ENCODE measurements around the gene DSCAML1.

The DSCAML1 gene

DNA sequence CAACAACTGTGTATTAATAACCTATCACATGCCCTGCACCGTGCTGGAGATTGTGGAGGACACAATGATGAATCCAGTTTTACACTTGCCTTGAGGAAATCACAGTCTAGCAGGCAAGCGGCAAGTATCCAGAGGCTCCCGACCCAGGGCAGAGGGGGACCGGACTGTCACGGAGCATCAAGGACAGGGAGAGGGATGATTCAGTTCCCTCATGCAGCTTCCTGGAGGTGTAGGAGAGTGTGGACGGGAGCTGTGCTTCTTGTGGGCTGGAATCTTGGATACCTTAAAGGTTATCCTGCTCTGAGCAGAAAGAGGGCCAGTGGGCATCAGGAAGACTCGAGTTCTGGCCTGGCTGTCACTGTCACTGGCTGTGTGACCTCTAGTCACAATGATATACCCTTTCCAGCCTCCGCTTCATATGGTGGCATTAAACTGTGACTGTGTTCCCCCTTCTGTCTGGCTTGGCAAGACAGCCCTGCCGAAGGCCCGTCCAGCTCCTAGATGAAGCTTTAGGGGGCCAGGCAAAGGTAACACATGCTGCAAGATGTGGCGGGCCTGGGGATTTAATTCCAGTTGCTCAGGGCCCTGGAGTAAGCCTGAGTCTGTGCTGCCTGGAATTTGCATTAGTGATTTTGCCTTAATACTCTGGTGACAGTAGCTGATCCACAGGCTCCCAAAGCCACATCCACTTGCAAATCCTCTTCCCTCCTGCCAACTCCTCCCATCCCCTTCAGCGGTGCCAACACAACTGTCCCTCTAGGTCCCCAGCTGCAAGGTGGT, 162.8 kb downstream of the DSCAML1 start:
- DNase-seq (ENCODE audit: low spot score), result no peak

DNA sequence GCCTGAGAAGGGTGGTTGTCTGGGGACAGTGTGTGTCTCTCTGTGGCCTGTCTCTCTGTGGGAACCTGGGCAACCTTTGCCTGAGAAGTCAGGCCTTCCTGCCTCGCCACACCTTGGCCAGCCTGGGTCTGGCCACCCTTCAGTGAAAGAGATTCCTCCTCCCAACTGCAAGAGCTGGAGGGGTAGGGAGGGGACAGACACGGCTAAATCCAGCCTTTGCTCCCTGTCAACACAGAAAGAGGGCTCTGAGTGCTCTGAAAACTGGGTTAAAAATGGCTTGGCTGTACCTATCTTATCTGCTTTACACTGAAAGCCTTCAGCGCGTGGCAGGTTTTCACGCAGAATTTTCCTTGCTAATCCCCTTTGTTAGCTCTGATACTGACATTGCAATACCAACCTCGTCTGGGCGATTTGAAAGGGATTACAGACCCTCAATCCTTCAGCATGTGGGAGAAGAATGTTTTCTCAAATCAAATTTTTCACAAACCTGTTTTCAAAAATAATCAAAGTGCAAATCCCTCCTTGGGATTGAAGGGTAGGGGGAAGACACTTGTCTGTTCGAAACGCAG, 163.7 kb downstream of the DSCAML1 start:
- no peak for DNase-seq (ENCODE audit: low spot score)

DNA sequence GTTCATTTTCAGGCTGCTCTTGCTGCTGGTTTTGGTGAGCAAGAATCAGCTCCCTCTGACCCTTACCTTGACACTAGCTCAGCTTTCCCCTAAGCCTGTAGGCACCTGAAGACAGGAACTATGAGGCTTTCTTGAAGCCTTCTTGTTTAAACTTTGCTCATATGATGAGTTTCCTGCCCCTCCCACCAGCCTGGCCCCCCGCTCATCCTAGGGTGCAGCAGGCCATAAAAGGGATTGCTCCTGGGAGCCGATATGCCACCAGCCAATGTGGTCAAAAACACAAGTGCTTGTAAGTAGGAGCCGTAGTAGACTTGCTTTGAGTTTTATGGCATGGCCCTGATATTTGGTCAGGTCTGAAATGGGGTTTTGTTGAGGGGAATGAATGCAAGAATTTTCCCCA, 164.7 kb downstream of the DSCAML1 start:
- no peak for DNase-seq (ENCODE audit: low spot score)

DNA sequence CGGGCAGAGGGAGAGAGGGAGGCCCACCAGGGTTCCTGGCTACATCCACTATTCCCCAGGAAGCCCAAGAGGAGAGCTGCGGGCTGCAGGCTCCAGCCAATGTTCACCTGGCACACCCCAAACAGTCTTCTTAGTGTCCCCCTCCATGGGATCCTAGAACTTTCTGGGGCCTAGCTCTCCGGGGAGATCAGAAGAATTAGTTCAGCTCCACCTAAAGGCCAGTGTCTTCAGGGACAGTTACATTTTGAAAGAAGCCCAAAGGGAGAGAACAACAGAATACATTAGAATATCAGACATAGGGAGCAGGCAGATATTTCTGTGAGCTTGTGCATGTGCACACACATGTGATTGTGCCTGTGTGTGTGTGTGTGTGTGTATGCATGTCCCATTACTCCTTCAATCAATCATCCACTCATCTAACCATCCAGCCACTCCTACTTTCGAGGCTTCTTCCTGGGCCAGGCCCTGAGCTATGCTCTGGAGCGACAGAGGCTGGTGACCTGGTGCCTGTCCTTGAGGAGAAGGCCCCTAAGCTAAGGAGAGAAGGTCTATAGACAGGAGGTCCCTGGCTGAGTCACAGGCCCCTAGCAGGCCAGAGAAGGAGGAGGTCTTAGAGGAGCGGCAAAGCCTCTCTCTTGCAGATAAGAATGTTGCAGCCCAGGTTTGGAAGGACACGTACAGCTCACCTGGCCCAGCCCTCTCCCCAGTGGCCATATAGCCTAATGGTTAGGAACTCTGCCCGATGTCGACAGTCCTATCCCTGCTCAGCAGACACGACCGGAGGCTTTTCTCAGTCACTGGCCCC, 165.5 kb downstream of the DSCAML1 start:
- no peak for DNase-seq (ENCODE audit: low spot score)

DNA sequence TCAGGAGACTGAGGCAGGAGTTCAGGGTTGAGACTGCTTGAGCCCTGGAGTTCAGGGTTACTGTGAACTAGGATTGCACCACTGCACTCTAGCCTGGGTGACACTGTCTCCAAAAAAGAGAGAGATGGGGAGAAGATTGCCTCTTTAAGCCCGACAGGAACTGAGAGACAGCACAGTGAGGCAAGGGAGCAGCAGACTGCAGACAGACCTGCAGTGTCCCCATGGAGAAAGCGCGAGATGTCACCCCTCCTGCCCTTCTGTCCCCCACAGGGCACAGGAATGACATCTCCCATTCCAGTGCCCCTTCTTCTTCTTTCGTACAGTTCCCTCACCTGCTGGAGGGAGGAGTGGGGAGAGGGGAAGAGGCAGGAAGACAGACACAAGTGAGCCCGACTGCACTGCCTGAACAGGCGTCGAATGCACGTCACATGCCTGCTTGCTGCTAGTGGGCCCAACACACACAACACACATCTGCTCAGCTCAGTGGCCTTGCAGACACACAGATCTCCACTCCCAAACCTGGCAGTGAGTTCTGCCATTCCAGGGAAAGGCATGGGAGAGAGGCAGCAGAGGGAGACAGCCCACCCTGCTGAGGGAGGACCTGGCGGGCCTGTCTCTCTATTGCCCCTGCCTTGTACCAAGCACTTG, 167.0 kb downstream of the DSCAML1 start:
- DNase-seq (ENCODE audit: low spot score), result no peak

DNA sequence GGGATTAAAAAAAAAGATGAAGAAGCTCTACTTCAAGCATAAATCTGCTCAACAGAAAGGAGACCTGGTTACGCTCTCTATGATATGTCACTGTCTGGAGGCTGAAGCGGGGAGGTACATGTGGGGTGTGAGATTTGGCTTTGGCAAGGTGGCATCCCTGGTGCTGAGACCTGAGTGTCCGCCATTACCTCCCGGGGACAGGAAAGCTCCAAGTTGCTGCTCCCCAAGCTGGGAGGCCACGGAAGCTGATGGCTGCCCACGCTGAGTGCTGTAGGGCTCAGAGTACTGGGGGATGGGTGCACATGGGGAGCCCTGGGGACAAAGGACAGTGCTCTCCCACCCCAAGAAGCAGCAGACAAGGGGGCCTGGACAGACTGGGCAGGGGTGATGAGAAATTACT, 167.9 kb downstream of the DSCAML1 start:
- DNase-seq (ENCODE audit: low spot score), result no peak

DNA sequence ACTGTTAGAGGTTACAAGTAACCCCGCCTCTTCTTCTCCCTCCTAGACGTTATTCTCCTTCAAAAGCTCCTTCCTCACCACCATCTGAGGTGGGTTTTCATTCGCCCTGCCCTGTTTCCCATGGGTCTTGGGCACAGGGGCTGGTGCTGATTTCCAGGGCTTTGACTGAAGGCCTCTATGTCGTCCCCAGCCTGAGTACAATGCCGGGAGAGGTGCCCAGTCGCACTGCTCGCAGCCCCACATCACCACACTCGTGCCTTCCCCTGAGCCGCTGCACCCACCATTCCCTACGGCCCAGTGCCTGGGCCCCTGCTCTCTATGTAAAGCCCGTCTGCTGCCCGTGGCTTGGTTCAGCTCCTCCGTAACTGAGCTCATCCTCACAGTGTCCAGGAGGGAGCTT, 169.8 kb downstream of the DSCAML1 start:
- DNase-seq (ENCODE audit: low spot score), result no peak

DNA sequence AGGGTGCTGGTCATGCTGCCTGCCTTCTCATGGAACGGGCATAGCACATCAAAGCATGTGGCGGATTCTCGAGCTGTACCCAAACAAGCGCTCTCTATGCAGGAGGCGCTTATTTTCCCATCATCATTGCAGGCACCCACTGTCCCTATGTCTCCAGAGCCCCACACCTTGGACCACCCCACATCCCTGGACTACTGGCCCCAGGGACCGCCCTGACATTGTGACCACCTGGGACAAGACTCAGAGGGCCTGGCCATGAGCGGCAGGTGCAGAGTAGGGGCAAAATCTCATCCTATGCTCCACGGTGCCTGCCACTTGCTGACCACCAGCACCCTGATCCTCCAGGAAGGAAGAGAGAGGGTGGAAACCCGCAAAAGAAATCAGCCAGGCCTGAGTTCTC, 170.4 kb downstream of the DSCAML1 start:
- no peak for DNase-seq (ENCODE audit: low spot score)

DNA sequence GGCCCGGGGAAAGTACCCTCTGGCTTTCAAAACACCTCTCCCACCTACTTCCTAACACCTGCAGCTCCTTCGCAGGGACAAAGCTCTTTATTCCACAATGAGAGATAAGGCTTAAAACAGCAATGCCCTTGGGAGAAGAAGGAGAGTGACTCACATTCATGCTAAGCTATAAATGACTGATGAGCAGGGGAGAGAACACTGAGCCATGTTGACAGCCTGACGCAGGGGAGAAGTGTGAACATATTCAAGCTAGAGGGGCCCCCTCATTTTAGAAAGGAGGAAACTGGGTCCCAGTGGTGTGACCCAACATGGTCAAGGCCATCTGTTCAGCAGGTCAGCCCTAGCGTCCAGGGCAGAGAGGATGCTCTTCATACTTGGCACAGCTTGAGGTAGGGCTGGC, 171.8 kb downstream of the DSCAML1 start:
- DNase-seq (ENCODE audit: low spot score), result no peak

DNA sequence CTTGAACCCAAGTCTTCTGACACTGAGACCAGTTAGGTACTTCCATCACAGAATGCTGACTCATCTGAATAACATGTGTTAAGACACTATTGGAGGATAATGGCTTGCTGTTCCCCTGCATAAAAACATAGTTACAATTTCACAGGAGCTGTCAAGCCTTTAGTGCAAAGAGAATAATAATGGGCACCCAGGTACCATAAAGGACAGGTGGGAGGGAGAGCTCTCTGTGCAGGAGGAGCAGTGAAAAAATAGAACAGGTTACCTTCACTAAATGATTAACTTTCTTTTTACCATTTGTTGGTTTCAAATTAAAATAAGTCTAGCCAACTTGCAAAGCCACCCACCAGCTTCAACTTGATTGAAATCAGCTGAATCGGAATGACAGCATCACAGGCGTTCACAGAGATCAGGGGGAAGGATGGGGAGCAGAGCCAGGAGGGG, 173.2 kb downstream of the DSCAML1 start:
- no peak for DNase-seq (ENCODE audit: low spot score)

DNA sequence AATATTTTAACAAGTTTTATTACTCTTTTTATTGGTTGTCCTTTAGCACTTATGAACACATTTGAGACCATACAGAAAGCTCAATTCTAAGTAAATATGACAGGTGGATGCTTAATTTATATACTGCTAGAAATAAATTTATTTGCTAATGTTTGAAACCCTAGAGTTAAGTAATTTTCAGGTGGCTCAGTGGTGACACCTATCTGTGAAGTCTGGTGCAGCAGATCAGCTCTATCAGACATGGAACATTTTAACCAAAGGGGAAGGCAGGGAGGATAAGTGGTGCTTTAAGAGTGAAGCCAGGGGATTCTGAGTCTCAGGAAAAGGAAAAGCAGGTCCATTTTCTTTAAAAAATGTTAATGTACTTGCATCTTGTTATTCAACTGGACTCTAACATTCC, 175.8 kb downstream of the DSCAML1 start:
- no peak for DNase-seq (ENCODE audit: low spot score)

DNA sequence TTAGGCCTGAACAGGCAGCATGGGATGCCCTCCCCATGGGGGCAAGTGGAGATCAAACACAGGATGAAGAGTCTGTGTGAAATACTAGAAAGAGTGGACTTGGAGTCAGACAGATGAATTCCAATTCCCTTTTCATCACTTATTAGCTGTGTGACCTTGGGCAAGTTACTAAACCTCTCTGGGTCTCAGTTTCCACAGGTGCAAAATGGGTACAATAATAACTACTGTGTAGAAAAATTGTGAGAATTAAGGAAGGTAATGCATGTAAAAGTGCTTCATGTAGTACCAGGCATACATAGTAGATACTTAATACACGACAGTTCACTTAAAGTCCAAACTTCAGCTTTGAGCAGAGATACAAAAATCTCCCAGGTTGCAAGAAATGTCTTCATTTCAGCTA, 176.4 kb downstream of the DSCAML1 start:
- DNase-seq (ENCODE audit: low spot score), result no peak

DNA sequence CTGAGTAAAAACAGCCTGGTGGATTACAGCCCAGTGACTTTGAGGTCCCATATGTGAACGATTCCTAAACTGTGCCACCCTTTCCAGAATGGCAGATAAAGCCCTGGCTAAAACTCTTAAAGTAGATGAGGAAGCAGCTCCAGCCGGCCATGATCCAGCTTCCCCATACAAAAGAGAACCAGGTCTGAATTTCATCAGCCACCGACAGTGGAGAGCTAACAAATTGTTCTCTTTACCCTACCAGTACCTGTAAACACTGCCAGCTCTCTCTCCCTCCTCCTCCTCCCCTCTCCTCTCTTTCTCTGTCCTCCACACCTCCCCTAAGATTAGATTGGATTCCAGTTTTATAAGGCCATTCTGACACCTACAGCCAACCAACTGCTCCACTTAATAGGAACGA, 176.9 kb downstream of the DSCAML1 start:
- DNase-seq (ENCODE audit: low spot score), result no peak

DNA sequence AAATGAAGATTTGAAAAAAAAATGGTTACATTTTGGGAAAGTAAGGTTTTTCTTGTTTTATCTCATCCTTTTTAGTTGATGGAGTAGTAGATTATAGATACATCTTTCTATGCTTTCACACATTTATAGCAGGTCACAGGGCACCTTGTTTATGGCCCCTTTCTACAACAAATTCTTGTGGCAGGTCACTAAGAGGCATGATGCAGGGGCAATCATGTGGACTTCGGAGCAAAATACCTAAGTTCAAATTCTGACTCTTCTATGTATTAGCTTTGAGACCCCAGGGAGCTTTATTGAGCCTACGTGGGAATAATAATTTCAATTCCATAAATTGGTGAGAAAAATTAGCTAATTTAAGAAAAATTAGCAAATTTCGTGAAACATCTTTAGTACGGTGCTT, 177.4 kb downstream of the DSCAML1 start:
- no peak for DNase-seq (ENCODE audit: low spot score)

DNA sequence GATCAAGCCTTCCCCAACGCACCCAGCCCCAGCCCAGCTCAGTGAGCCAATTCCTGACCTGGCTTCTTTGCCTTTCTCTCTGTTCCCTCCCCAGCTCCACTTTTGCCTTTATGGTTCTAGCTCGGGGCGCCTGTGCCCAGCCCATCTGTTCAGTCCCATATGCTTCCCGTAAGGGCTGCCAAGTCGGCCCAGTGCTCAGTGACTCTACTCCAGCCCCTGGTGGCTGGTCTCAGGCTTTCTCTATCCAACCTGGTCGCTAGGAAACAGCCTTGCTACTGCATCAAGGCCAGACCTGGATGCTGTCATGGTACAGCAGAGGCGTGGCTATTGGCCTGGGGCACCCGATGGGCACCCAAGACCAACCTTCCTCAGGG, 178.0 kb downstream of the DSCAML1 start:
- DNase-seq (ENCODE audit: low spot score), result no peak

DNA sequence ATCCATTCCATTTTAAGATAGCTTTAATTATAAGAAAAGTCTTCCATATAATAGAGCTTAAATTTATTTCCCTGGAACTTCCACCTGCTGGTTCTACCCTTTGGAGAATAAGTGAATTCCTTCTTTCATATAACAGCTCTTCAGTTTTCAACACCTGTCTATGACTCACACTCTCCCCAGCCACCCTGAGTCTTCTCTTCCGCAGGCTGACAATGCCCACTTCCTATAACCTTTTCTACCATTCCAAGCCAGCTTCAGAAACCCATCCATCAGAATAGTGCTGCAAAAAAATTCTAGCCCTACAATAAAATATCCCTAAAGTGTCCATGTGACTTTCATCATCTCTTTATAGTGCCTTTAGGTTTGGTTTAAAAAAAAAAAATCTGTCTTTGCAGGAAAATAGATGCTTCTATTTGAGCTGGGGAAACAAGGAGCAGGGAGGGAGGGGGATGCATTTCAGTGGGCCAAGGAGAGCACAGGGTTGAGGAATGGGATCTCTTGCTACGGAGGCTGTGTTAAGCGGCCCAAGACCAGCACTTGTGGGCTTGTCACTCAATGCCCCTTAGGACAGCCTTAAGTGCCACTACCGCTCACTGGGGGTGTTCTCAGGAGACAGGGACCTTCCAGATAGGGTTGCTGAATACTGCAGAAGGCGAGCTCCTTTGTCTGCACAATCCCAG, 178.6 kb downstream of the DSCAML1 start:
- no peak for DNase-seq (ENCODE audit: low spot score)

DNA sequence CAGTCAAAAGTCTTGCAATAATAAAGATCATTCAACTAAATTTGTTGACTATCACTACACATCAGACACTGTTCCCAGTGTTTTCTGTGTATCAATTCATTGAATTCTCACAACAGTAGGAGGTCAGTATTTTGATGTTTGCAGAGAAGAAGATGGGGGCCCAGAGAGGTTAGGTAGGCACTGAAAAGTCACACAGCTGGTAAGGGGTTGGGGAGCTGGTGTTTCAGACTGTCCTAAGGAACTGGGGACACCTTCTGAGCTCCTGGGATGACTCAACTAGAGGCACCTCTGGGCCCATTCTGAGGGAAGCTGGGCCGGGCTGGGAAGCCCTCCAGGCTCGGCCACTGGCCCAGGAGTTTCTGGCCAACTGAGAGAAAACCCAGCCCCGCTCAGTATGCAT, 180.0 kb downstream of the DSCAML1 start:
- DNase-seq (ENCODE audit: low spot score), result no peak

DNA sequence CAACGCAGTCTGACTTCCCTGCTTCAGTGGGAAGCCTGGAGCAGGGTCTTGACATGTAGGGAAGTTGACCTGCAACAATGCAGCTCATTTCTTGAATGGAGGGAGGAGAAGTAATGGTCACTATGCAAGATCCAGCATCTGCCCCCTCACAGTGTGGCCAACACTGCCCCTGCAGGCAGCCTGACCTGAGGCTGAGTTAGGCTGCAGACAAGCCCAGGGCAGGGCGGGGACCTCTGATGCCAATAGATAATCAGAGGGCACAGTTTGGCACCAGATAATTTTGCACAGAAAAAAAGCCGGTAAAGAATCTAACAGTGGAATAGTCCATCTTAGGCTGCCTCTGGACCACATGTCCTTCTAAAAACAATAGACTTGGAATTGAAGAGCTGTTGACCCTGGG, 182.3 kb downstream of the DSCAML1 start:
- DNase-seq (ENCODE audit: low spot score), result no peak

DNA sequence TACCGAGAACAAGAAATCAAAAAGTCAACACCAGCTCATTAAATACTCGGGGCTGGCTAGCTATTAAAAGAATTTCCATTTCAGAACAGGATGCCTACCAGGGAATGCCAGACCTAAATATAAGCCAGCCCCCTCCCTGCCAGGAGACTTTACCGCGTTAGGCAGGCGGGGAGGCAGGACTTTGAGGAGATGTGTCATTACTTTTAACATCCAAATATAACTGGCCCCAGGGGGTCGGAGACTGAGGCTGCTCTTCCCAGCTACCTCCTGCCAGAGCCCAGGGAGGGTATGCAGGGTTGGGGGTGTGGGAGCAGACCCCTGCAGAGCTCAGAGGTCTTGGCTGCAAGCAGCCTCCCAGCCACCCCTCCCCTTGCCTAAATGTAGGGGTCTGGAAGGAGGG, 183.5 kb downstream of the DSCAML1 start:
- DNase-seq (ENCODE audit: low spot score), result no peak

DNA sequence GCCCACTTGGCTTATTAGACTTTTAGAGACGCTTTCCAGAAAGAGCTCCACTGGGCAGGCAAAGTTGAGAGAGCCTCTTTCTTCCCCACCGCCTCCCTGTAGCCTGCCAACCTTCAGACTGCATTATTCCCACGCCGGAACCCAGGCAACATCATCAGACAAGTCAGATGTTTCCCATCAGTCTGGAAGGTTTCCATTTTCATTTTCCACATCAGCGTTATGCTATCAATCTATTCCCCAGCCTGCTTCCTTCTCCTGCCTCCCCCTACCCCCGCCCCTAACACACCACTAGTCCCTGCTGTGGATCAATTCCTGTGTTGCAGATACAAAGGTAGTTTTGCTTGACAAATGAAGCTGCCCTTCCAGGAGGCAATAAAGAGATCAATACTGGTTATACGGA, 184.8 kb downstream of the DSCAML1 start:
- no peak for DNase-seq (ENCODE audit: low spot score)

DNA sequence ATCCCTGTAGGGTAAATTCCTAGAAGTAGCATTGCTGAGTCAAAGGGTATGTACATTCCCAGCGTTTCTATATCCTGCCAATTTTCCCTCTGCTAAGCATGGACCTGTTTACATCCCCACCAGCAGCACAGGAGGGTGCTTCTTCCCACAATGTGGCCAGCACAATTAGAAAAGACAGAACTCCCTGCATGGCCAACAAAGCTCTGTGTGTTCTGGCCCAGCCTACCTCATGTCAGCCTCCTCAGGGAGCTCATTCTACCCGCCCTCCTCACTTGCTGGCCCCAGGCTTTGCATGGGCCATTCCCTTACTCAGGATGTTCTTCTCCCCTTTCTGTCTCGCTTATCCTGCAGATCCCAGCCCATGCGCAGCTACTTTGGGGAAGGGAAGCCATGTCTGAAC, 186.1 kb downstream of the DSCAML1 start:
- DNase-seq (ENCODE audit: low spot score), result no peak

DNA sequence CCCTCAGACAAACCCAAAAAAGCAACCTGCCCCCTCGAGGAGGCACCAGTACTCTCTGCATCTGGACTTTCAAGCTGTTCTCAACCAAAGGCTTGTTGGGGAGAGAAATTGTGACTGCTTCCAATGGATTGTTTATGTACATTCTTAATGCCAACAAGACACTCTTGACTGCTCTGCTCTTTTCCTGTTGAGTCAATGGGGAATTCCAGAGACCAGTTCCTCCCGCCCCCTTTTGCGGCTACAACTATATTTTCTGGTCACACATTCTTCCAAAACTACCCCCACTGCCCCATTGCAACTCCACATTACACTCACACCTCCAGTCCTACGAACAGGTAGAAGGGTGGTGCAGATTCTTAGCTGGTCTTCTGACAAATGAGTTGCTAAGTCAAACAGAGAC, 187.0 kb downstream of the DSCAML1 start:
- no peak for DNase-seq (ENCODE audit: low spot score)
